ENCODE results near the gene CELF2. TPM values are rescaled to one million over a fixed set of nuclear protein-coding genes. Genes with fewer than 3 reads are reported as not detected.
"Not testable (repeated sequence)": the region's sequence is repeated elsewhere in the genome, so short reads cannot be mapped to it uniquely, and the experiment has no call there.

CELF2 gene
- total RNA-seq, 1 experiment from 2014 or later, result not detected

DNA sequence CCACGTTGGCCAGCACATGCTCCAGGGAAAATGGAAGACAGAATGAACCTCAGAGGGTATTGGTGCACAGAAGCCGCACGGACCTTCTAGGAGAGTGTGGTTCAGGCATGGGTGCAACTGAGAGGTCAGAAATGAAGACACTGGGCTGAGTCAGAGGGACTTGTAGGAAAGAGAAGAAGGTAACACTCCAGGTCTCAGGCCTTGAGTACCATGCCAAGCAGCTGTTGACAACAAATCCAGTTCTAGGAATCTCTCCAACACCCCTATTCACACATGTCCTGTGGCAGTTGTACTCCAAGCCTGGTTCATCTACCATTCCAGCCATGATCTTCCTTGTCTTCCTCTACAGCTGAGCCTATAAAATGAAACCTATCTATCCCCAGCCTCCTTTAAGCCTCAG lies 342.2 kb downstream of the CELF2 start:
- POLR2A ChIA-PET (ENCODE audit: low non-redundant PET), result no interaction called here
- CTCF ChIA-PET, result no interaction called here
- H3K4me3 ChIP-seq (ENCODE audit: low read depth, low read length, poor library complexity, severe bottlenecking), result no peak overlapping the region
- H3K9me3 ChIP-seq (ENCODE audit: low read depth, low read length, poor library complexity, severe bottlenecking), result no peaks in the 10 kb centered on the region
- no peaks in the 10 kb centered on the region for H3K4me1 ChIP-seq (ENCODE audit: insufficient read depth, low read length, poor library complexity, severe bottlenecking)
- DNase-seq (ENCODE audit: low spot score), result no peak
- TF ChIP-seq, protein P1, sequence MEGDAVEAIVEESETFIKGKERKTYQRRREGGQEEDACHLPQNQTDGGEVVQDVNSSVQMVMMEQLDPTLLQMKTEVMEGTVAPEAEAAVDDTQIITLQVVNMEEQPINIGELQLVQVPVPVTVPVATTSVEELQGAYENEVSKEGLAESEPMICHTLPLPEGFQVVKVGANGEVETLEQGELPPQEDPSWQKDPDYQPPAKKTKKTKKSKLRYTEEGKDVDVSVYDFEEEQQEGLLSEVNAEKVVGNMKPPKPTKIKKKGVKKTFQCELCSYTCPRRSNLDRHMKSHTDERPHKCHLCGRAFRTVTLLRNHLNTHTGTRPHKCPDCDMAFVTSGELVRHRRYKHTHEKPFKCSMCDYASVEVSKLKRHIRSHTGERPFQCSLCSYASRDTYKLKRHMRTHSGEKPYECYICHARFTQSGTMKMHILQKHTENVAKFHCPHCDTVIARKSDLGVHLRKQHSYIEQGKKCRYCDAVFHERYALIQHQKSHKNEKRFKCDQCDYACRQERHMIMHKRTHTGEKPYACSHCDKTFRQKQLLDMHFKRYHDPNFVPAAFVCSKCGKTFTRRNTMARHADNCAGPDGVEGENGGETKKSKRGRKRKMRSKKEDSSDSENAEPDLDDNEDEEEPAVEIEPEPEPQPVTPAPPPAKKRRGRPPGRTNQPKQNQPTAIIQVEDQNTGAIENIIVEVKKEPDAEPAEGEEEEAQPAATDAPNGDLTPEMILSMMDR (conservative IDR thresholded peaks at IDR 0.05; ENCODE audit: low read depth, low read length), result no peak
- no peak for TF ChIP-seq EZH2 (IDR thresholded peaks at IDR 0.05; ENCODE audit: borderline replicate concordance, low read depth, low read length, poor library complexity, severe bottlenecking)
- H3K36me3 ChIP-seq (ENCODE audit: insufficient read depth, low read length, poor library complexity, severe bottlenecking), result no peaks in the 10 kb centered on the region
- H3K27ac ChIP-seq (ENCODE audit: low read depth, low read length, poor library complexity, severe bottlenecking), result no peak overlapping the region
- intact Hi-C loops (cut with micrococcal nuclease; ENCODE audit: unreplicated experiment), result no loop called here
- no TSS peak for BruUV-seq (replicated peaks)
- no peaks in the 10 kb centered on the region for H3K27me3 ChIP-seq (replicated peaks; ENCODE audit: insufficient read depth, low read depth, low read length, poor library complexity)

DNA sequence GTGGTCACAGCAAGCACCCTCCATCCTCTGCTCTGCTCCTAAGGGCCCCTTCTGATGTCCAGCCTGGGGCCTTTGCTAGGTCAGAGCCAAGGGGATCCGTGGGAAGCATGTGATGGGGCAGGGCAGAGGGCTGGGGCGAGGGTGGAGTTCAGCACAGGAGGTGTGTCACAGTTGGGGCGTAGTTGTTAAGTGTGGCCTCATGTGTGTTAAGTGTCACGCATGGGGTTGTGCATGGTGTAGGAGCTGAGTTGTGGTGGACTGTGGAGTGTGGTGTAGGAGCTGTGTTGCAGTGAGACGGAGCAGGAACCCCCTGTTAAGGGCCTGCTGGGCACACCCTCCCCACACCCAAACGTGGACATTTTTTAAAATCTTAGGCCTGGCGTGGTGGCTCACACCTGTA lies 345.8 kb downstream of the CELF2 start:
- no peak overlapping the region for H3K27ac ChIP-seq (ENCODE audit: low read depth, low read length, poor library complexity, severe bottlenecking)
- intact Hi-C loops (cut with micrococcal nuclease; ENCODE audit: unreplicated experiment), result no loop called here
- H3K9me3 ChIP-seq (ENCODE audit: low read depth, low read length, poor library complexity, severe bottlenecking), result no peaks in the 10 kb centered on the region
- no peak for DNase-seq (ENCODE audit: low spot score)
- no peaks in the 10 kb centered on the region for H3K36me3 ChIP-seq (ENCODE audit: insufficient read depth, low read length, poor library complexity, severe bottlenecking)
- no peaks in the 10 kb centered on the region for H3K27me3 ChIP-seq (replicated peaks; ENCODE audit: insufficient read depth, low read depth, low read length, poor library complexity)
- no TSS peak for BruUV-seq (replicated peaks)
- TF ChIP-seq, protein P1 (conservative IDR thresholded peaks at IDR 0.05; ENCODE audit: low read depth, low read length), result no peak
- TF ChIP-seq EZH2 (IDR thresholded peaks at IDR 0.05; ENCODE audit: borderline replicate concordance, low read depth, low read length, poor library complexity, severe bottlenecking), result no peak
- ChIA-PET POLR2A (ENCODE audit: low non-redundant PET) (no interaction called here), CTCF (no interaction called here)
- no peaks in the 10 kb centered on the region for H3K4me1 ChIP-seq (ENCODE audit: insufficient read depth, low read length, poor library complexity, severe bottlenecking)
- H3K4me3 ChIP-seq (ENCODE audit: low read depth, low read length, poor library complexity, severe bottlenecking), result no peak overlapping the region

GRCh38 chr10:11364241-11364640 lies 346.6 kb downstream of the CELF2 start:
- intact Hi-C loops (cut with micrococcal nuclease; ENCODE audit: unreplicated experiment), result no loop called here
- H3K36me3 ChIP-seq (ENCODE audit: insufficient read depth, low read length, poor library complexity, severe bottlenecking), result no peaks in the 10 kb centered on the region
- POLR2A ChIA-PET (ENCODE audit: low non-redundant PET), result no interaction called here
- no peak overlapping the region for H3K4me3 ChIP-seq (ENCODE audit: low read depth, low read length, poor library complexity, severe bottlenecking)
- CTCF ChIA-PET, result no interaction called here
- H3K9me3 ChIP-seq (ENCODE audit: low read depth, low read length, poor library complexity, severe bottlenecking), result no peaks in the 10 kb centered on the region
- H3K27ac ChIP-seq (ENCODE audit: low read depth, low read length, poor library complexity, severe bottlenecking), result no peak overlapping the region
- BruUV-seq (replicated peaks), result no TSS peak
- no peaks in the 10 kb centered on the region for H3K4me1 ChIP-seq (ENCODE audit: insufficient read depth, low read length, poor library complexity, severe bottlenecking)
- no peak for DNase-seq (ENCODE audit: low spot score)
- H3K27me3 ChIP-seq (replicated peaks; ENCODE audit: insufficient read depth, low read depth, low read length, poor library complexity), result no peaks in the 10 kb centered on the region
- TF ChIP-seq, protein P1 (conservative IDR thresholded peaks at IDR 0.05; ENCODE audit: low read depth, low read length), result no peak
- no peak for TF ChIP-seq EZH2 (IDR thresholded peaks at IDR 0.05; ENCODE audit: borderline replicate concordance, low read depth, low read length, poor library complexity, severe bottlenecking)

- intact Hi-C loops (cut with micrococcal nuclease; ENCODE audit: unreplicated experiment); DNase-seq (ENCODE audit: low spot score); H3K4me3 ChIP-seq (ENCODE audit: low read depth, low read length, poor library complexity, severe bottlenecking); BruUV-seq (replicated peaks); H3K9me3 ChIP-seq (ENCODE audit: low read depth, low read length, poor library complexity, severe bottlenecking); H3K27ac ChIP-seq (ENCODE audit: low read depth, low read length, poor library complexity, severe bottlenecking); CTCF ChIA-PET; H3K36me3 ChIP-seq (ENCODE audit: insufficient read depth, low read length, poor library complexity, severe bottlenecking); H3K27me3 ChIP-seq (replicated peaks; ENCODE audit: insufficient read depth, low read depth, low read length, poor library complexity); POLR2A ChIA-PET (ENCODE audit: low non-redundant PET); H3K4me1 ChIP-seq (ENCODE audit: insufficient read depth, low read length, poor library complexity, severe bottlenecking): not testable (repeated sequence)
These were observed 349.2 kb downstream of the CELF2 start for GRCh38 chr10:11366889-11367288.
